ENCODE measurements around the gene NFE2L3.
"Not testable (repeated sequence)": the region's sequence is repeated elsewhere in the genome, so short reads cannot be mapped to it uniquely, and the experiment has no call there.

The NFE2L3 gene

GRCh38 chr7:26147646-26148306, 4.2 kb upstream of the NFE2L3 start:
- not testable (repeated sequence) for DNase-seq

- DNase-seq, result not testable (repeated sequence)
Measured at GRCh38 chr7:26148307-26148700, 3.7 kb upstream of the NFE2L3 start.

- no peak for DNase-seq
Measured at GRCh38 chr7:26149391-26149977, 2.5 kb upstream of the NFE2L3 start.

GRCh38 chr7:26151096-26151495, 902 bp upstream of the NFE2L3 start:
- no peak for DNase-seq

GRCh38 chr7:26151650-26151952, 397 bp upstream of the NFE2L3 start:
- DNase-seq, result no peak

GRCh38 chr7:26152782-26153240, 813 bp downstream of the NFE2L3 start:
- not testable (repeated sequence) for DNase-seq

GRCh38 chr7:26153241-26153822, 1.3 kb downstream of the NFE2L3 start:
- DNase-seq, result peak in 2 of 4 experiments; percentile 8 to 11

- peak; percentile 57 to 80 (median 74) for DNase-seq
Measured at GRCh38 chr7:26153823-26154783, 2.1 kb downstream of the NFE2L3 start.

- DNase-seq, result peak; percentile 7 to 37 (median 26)
Measured at GRCh38 chr7:26155531-26156375, 3.8 kb downstream of the NFE2L3 start.

- DNase-seq, result peak; percentile 60 to 78 (median 72)
Measured at GRCh38 chr7:26156451-26157420, 4.7 kb downstream of the NFE2L3 start.

GRCh38 chr7:26157520-26158105, 5.6 kb downstream of the NFE2L3 start:
- DNase-seq, result no peak

GRCh38 chr7:26159243-26159642, 7.2 kb downstream of the NFE2L3 start:
- no peak for DNase-seq

GRCh38 chr7:26160896-26161295, 8.9 kb downstream of the NFE2L3 start:
- no peak for DNase-seq

GRCh38 chr7:26162431-26162830, 10.4 kb downstream of the NFE2L3 start:
- no peak for DNase-seq

- not testable (repeated sequence) for DNase-seq
Measured at GRCh38 chr7:26163804-26164203, 11.8 kb downstream of the NFE2L3 start.

GRCh38 chr7:26165950-26166683, 14.1 kb downstream of the NFE2L3 start:
- no peak for DNase-seq

GRCh38 chr7:26166684-26167266, 14.8 kb downstream of the NFE2L3 start:
- DNase-seq, result no peak

GRCh38 chr7:26167303-26167934, 15.4 kb downstream of the NFE2L3 start:
- DNase-seq, result no peak

Data from suppressor macrophage (primary cell).